ENCODE results near the gene YWHAE. TPM values are rescaled to one million over a fixed set of nuclear protein-coding genes. Genes with fewer than 3 reads are reported as not detected.
"Not testable (repeated sequence)": the region's sequence is repeated elsewhere in the genome, so short reads cannot be mapped to it uniquely, and the experiment has no call there.

The YWHAE gene
- total RNA-seq, 1 experiment from 2014 or later = 1,282 TPM

DNA sequence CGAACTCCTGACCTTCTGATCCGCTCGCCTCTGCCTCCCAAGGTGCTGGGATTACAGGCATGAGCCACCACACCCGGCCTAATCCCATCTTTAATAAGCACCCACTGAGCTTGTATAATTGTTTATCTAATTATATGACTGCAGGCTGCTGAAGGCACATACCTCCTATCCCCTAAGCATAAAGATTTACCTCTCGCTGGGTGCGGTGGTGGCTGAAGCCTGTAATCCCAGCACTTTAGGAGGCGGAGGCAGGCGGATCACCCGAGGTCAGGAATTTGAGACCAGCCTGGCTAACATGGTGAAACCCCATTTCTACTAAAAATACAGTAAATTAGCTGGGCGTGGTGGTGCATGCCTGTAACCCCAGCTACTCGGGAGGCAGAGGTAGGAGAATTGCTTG lies 20.1 kb upstream of the YWHAE start:
- Mint-ChIP-seq H3K4me3 (no peak overlapping the region), H3K9me3 (no peaks in the 10 kb centered on the region), H3K36me3 (ENCODE audit: insufficient read depth in 1 of 3, low read depth in 3 of 3) (peaks cover 18 to 47% (median 28%) of the 10 kb centered on the region in 3 experiments), H3K27ac (no peak overlapping the region), H3K4me1 (no peaks in the 10 kb centered on the region), H3K27me3 (ENCODE audit: low read depth) (no peaks in the 10 kb centered on the region)
- Histone ChIP-seq H2BK15ac (ENCODE audit: low read depth, low read length) (no peak overlapping the region), H4K8ac (replicated peaks; ENCODE audit: insufficient read length, low read depth, low read length) (no peak overlapping the region), H3K79me1 (ENCODE audit: insufficient read depth, low read depth, low read length, poor library complexity, severe bottlenecking) (no peaks in the 10 kb centered on the region), H3K14ac (ENCODE audit: insufficient read depth, low read length) (no peak overlapping the region), H3K4me1 (ENCODE audit: insufficient read depth, low read length) (no peaks in the 10 kb centered on the region), H3K27ac (ENCODE audit: insufficient read length, low read depth, low read length) (no peak overlapping the region), H3K27me3 (ENCODE audit: insufficient read depth, low read length) (no peaks in the 10 kb centered on the region), H4K20me1 (ENCODE audit: control insufficient read depth, insufficient read depth, insufficient read length) (no peaks in the 10 kb centered on the region), H3K4ac (ENCODE audit: low read depth, low read length) (no peak overlapping the region), H3K56ac (ENCODE audit: insufficient read length, low read depth, low read length) (no peak overlapping the region), H3K79me2 (ENCODE audit: insufficient read depth, low read length) (no peaks in the 10 kb centered on the region), H3T11ph (ENCODE audit: low read length) (no peak overlapping the region), H3K4me2 (ENCODE audit: insufficient read depth, insufficient read length, low read length) (no peak overlapping the region), H2AFZ (ENCODE audit: low read length) (no peak overlapping the region), H3K9ac (ENCODE audit: extremely low read depth, insufficient read length, low read length) (no peak overlapping the region), H4K91ac (ENCODE audit: insufficient read length, low read depth, low read length) (no peak overlapping the region), H3K23me2 (ENCODE audit: insufficient read length, low read depth, low read length, poor library complexity, severe bottlenecking) (no peaks in the 10 kb centered on the region), H2BK20ac (ENCODE audit: low read depth, low read length, poor library complexity, severe bottlenecking) (no peak overlapping the region), H3K18ac (ENCODE audit: insufficient read length, low read depth, low read length) (no peak overlapping the region), H2BK120ac (ENCODE audit: low read depth, low read length, poor library complexity, severe bottlenecking) (no peak overlapping the region), H2AK5ac (ENCODE audit: insufficient read length, low read length) (no peak overlapping the region), H2BK5ac (ENCODE audit: insufficient read length, low read length) (no peak overlapping the region), H3K9me3 (ENCODE audit: control insufficient read depth, low read depth, low read length) (no peaks in the 10 kb centered on the region), H3K23ac (ENCODE audit: insufficient read length, low read depth, low read length) (no peak overlapping the region), H4K5ac (ENCODE audit: insufficient read length, low read depth, low read length) (no peak overlapping the region), H2BK12ac (ENCODE audit: insufficient read length, low read depth, low read length) (no peak overlapping the region)
- WGBS (ENCODE audit: extremely low coverage, insufficient read length, low lambda C conversion rate) = no CpG with 5 or more reads among the region's 11 CpGs
- DNase-seq = no peak
- TF ChIP-seq, protein P1, sequence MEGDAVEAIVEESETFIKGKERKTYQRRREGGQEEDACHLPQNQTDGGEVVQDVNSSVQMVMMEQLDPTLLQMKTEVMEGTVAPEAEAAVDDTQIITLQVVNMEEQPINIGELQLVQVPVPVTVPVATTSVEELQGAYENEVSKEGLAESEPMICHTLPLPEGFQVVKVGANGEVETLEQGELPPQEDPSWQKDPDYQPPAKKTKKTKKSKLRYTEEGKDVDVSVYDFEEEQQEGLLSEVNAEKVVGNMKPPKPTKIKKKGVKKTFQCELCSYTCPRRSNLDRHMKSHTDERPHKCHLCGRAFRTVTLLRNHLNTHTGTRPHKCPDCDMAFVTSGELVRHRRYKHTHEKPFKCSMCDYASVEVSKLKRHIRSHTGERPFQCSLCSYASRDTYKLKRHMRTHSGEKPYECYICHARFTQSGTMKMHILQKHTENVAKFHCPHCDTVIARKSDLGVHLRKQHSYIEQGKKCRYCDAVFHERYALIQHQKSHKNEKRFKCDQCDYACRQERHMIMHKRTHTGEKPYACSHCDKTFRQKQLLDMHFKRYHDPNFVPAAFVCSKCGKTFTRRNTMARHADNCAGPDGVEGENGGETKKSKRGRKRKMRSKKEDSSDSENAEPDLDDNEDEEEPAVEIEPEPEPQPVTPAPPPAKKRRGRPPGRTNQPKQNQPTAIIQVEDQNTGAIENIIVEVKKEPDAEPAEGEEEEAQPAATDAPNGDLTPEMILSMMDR (conservative IDR thresholded peaks at IDR 0.05) = no peak

DNA sequence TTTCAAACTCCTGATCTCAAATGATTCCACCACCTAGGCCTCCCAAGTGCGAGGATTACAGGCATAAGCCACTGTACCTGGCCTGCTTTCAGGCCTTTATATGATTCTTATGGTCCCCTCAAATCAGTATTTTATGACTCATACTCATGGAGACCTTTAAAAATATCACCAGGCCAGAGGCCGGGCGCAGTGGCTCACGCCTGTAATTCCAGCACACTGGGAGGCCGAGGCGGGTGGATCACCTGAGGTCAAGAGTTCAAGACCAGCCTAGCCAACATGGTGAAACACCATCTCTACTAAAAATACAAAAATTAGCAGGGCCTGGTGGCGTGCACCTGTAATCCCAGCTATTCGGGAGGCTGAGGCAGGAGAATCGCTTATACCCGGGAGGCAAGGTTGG lies 18.5 kb upstream of the YWHAE start:
- not testable (repeated sequence) for H3K27me3 Mint-ChIP-seq (ENCODE audit: low read depth); H3K4me3 Mint-ChIP-seq; H3K4ac ChIP-seq (ENCODE audit: low read depth, low read length); H3K4me2 ChIP-seq (ENCODE audit: insufficient read depth, insufficient read length, low read length); H2BK5ac ChIP-seq (ENCODE audit: insufficient read length, low read length); H4K8ac ChIP-seq (replicated peaks; ENCODE audit: insufficient read length, low read depth, low read length); H3K27ac ChIP-seq (ENCODE audit: insufficient read length, low read depth, low read length); H2BK120ac ChIP-seq (ENCODE audit: low read depth, low read length, poor library complexity, severe bottlenecking); H2AK5ac ChIP-seq (ENCODE audit: insufficient read length, low read length); H4K5ac ChIP-seq (ENCODE audit: insufficient read length, low read depth, low read length); H3K9ac ChIP-seq (ENCODE audit: extremely low read depth, insufficient read length, low read length); H3K27me3 ChIP-seq (ENCODE audit: insufficient read depth, low read length); H2BK20ac ChIP-seq (ENCODE audit: low read depth, low read length, poor library complexity, severe bottlenecking); H4K91ac ChIP-seq (ENCODE audit: insufficient read length, low read depth, low read length); H3K23ac ChIP-seq (ENCODE audit: insufficient read length, low read depth, low read length); H3K79me2 ChIP-seq (ENCODE audit: insufficient read depth, low read length); H3K9me3 Mint-ChIP-seq; H3K4me1 Mint-ChIP-seq; H3K23me2 ChIP-seq (ENCODE audit: insufficient read length, low read depth, low read length, poor library complexity, severe bottlenecking); DNase-seq; H3K9me3 ChIP-seq (ENCODE audit: control insufficient read depth, low read depth, low read length); H4K20me1 ChIP-seq (ENCODE audit: control insufficient read depth, insufficient read depth, insufficient read length); H3K14ac ChIP-seq (ENCODE audit: insufficient read depth, low read length); H3K79me1 ChIP-seq (ENCODE audit: insufficient read depth, low read depth, low read length, poor library complexity, severe bottlenecking); H2BK12ac ChIP-seq (ENCODE audit: insufficient read length, low read depth, low read length); H3K18ac ChIP-seq (ENCODE audit: insufficient read length, low read depth, low read length); H3T11ph ChIP-seq (ENCODE audit: low read length); H3K56ac ChIP-seq (ENCODE audit: insufficient read length, low read depth, low read length); H2BK15ac ChIP-seq (ENCODE audit: low read depth, low read length); H2AFZ ChIP-seq (ENCODE audit: low read length); H3K4me1 ChIP-seq (ENCODE audit: insufficient read depth, low read length)
- Mint-ChIP-seq H3K27ac (peak overlapping the region in 1 of 3 experiments; percentile 22; a peak in 1 of 7 replicates), H3K36me3 (ENCODE audit: insufficient read depth in 1 of 3, low read depth in 3 of 3) (peaks cover 15 to 35% (median 20%) of the 10 kb centered on the region in 3 experiments)
- WGBS (ENCODE audit: extremely low coverage, insufficient read length, low lambda C conversion rate) = no CpG with 5 or more reads among the region's 10 CpGs

All from H9 (cell line).